GM10847 (cell line): Measurements from ENCODE around the gene ZNF473.

Experiments used
- POLR2A ChIP-seq: IDR thresholded peaks from 2 replicates; pipeline ENCODE4 v1.6.1; 2011; ENCODE audit not compliant: insufficient read length; ENCODE audit errors: extremely low read depth

ZNF473 gene

GRCh38 chr19:50000841-50001557 is 24.8 kb upstream of the ZNF473 start:
- no peak for TF ChIP-seq POLR2A

- TF ChIP-seq POLR2A: no peak
Measured at GRCh38 chr19:50001775-50002174, 24.0 kb upstream of the ZNF473 start.

- TF ChIP-seq POLR2A: no peak
Measured at GRCh38 chr19:50002386-50002960, 23.3 kb upstream of the ZNF473 start.

GRCh38 chr19:50003254-50003788 is 22.5 kb upstream of the ZNF473 start:
- TF ChIP-seq POLR2A: no peak

- TF ChIP-seq POLR2A: no peak
Measured at GRCh38 chr19:50003810-50004419, 21.9 kb upstream of the ZNF473 start.

GRCh38 chr19:50005428-50005827 is 20.4 kb upstream of the ZNF473 start:
- no peak for TF ChIP-seq POLR2A

GRCh38 chr19:50007170-50007569 is 18.6 kb upstream of the ZNF473 start:
- TF ChIP-seq POLR2A: no peak

GRCh38 chr19:50007947-50008346 is 17.9 kb upstream of the ZNF473 start:
- no peak for TF ChIP-seq POLR2A

GRCh38 chr19:50008532-50008931 is 17.3 kb upstream of the ZNF473 start:
- no peak for TF ChIP-seq POLR2A

- TF ChIP-seq POLR2A: no peak
Measured at GRCh38 chr19:50016225-50016807, 9.5 kb upstream of the ZNF473 start.

GRCh38 chr19:50020481-50020880 is 5.3 kb upstream of the ZNF473 start:
- TF ChIP-seq POLR2A: no peak

GRCh38 chr19:50022823-50023222 is 3.0 kb upstream of the ZNF473 start:
- no peak for TF ChIP-seq POLR2A

- no peak for TF ChIP-seq POLR2A
Measured at GRCh38 chr19:50024719-50025021, 1.1 kb upstream of the ZNF473 start.

- TF ChIP-seq POLR2A: peak; percentile 71
Measured at GRCh38 chr19:50025022-50025793, 597 bp upstream of the ZNF473 start, which contains the start of gene VRK3. TSS of gene VRK3 (minus strand) at chr19:50025372. CDS start at chr19:50016162, 9,210 bp downstream.

GRCh38 chr19:50026550-50026906 is 723 bp downstream of the ZNF473 start:
- no peak for TF ChIP-seq POLR2A

- no peak for TF ChIP-seq POLR2A
Measured at GRCh38 chr19:50030225-50030624, 4.4 kb downstream of the ZNF473 start.

GRCh38 chr19:50030937-50031336 is 5.1 kb downstream of the ZNF473 start:
- no peak for TF ChIP-seq POLR2A
